Stimulated activated CD4-positive, alpha-beta T cell treated with anti-CD3 and anti-CD28 coated beads, Interleukin-15, amount 100 ng/mL, for 48 hours (primary cell): ENCODE results near the gene PHB1.
"Not testable (repeated sequence)": the region's sequence is repeated elsewhere in the genome, so short reads cannot be mapped to it uniquely, and the experiment has no call there.

Experiments used
- DNase-seq, 2 donors: peaks; one replicate each; pipeline ENCODE4 v3.0.0-alpha.2; 2020; ENCODE audit warnings: low read depth in 2 of 2

The PHB1 gene

GRCh38 chr17:49406421-49407061 is 8.1 kb downstream of the PHB1 start:
- DNase-seq, result no peak

- no peak for DNase-seq
Measured at GRCh38 chr17:49404906-49405305, 9.8 kb downstream of the PHB1 start.

- no peak for DNase-seq
Measured at GRCh38 chr17:49404361-49404760, 10.3 kb downstream of the PHB1 start.

GRCh38 chr17:49403514-49404289 is 11.0 kb downstream of the PHB1 start:
- DNase-seq, result no peak

GRCh38 chr17:49402706-49403105 is 12.0 kb downstream of the PHB1 start:
- DNase-seq, result no peak

GRCh38 chr17:49401971-49402611 is 12.6 kb downstream of the PHB1 start:
- no peak for DNase-seq

GRCh38 chr17:49399995-49400394 is 14.7 kb downstream of the PHB1 start:
- no peak for DNase-seq

- no peak for DNase-seq
Measured at GRCh38 chr17:49397586-49397985, 17.1 kb downstream of the PHB1 start.

- no peak for DNase-seq
Measured at GRCh38 chr17:49393491-49394255, 21.0 kb downstream of the PHB1 start.

GRCh38 chr17:49390548-49391324 is 23.9 kb downstream of the PHB1 start:
- DNase-seq, result no peak

- not testable (repeated sequence) for DNase-seq
Measured at GRCh38 chr17:49389514-49390347, 25.0 kb downstream of the PHB1 start.

GRCh38 chr17:49388692-49389513 is 25.8 kb downstream of the PHB1 start:
- no peak for DNase-seq

GRCh38 chr17:49388290-49388640 is 26.4 kb downstream of the PHB1 start:
- no peak for DNase-seq

- no peak for DNase-seq
Measured at GRCh38 chr17:49387498-49388289, 27.0 kb downstream of the PHB1 start.

- no peak for DNase-seq
Measured at GRCh38 chr17:49386373-49386772, 28.3 kb downstream of the PHB1 start.

GRCh38 chr17:49384951-49385350 is 29.7 kb downstream of the PHB1 start:
- no peak for DNase-seq

- no peak for DNase-seq
Measured at GRCh38 chr17:49383060-49383459, 31.6 kb downstream of the PHB1 start.

- no peak for DNase-seq
Measured at GRCh38 chr17:49382556-49382955, 32.1 kb downstream of the PHB1 start.

GRCh38 chr17:49381793-49382192 is 32.9 kb downstream of the PHB1 start:
- no peak for DNase-seq
